ENCODE data around the gene HTT. TPM values are rescaled to one million over a fixed set of nuclear protein-coding genes. Genes with fewer than 3 reads are reported as not detected.

Gene HTT
- total RNA-seq, 1 donor from 2014 or later = 21.8 TPM

- no peak for DNase-seq (ENCODE audit: low read depth, low spot score)
These were observed 159.1 kb downstream of the HTT start for GRCh38 chr4:3233391-3234071.

- DNase-seq (ENCODE audit: low read depth, low spot score) = no peak
These were observed 159.9 kb downstream of the HTT start for GRCh38 chr4:3234171-3235029.

DNA sequence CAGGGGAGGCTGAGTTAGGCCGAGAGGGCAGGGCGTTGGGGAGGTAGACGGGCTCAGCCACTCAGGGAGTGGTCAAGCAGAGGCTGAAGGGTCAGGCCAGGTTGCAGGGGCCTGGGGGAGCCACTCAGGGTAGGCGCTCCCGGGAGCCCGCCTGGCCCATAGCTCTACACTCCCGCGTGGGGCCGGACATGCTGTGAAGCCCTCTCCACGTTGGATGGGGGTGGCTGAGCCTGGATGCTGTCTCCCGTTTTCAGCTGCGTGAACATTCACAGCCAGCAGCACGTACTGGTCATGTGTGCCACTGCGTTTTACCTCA lies 160.5 kb downstream of the HTT start:
- no peak for DNase-seq (ENCODE audit: low read depth, low spot score)

DNA sequence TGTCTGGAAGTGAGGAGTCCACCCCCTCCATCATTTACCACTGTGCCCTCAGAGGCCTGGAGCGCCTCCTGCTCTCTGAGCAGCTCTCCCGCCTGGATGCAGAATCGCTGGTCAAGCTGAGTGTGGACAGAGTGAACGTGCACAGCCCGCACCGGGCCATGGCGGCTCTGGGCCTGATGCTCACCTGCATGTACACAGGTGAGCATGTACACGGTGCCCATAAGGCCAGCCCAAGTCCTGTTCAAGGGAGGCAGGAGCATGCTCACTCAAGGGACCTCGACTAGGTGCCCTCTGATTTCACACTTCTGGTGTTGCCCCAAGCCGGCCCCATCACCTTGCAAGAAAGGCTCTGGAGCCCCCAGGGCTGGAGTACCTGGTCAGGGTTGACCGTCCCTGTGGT lies 161.1 kb downstream of the HTT start:
- DNase-seq (ENCODE audit: low read depth, low spot score) = no peak

- DNase-seq (ENCODE audit: low read depth, low spot score) = no peak
These were observed 161.9 kb downstream of the HTT start for GRCh38 chr4:3236326-3236878.

DNA sequence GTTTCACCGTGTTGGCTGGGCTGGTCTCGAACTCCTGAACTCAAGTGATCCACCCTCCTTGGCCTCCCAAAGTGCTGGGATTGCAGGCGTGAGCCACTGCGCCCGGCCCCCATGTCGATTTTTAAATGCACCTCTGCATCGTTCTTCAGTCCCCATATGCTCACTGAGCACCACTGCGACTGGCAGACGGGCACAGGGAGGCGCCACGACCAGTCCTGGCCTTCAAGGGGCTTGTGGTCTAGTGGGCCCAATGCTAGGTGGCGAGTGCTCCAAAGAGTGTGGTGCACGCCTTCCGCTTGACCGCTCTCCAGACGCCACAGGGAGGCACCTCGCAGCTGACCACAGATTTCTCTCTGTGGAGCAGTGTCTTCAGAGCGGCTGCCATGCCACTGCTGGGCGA lies 162.8 kb downstream of the HTT start:
- no peak for DNase-seq (ENCODE audit: low read depth, low spot score)

GRCh38 chr4:3237712-3238560 lies 163.5 kb downstream of the HTT start:
- DNase-seq (ENCODE audit: low read depth, low spot score) = no peak

GRCh38 chr4:3238721-3239120 lies 164.2 kb downstream of the HTT start:
- no peak for DNase-seq (ENCODE audit: low read depth, low spot score)

- DNase-seq (ENCODE audit: low read depth, low spot score) = no peak
These were observed 164.8 kb downstream of the HTT start for GRCh38 chr4:3239303-3239702.

DNA sequence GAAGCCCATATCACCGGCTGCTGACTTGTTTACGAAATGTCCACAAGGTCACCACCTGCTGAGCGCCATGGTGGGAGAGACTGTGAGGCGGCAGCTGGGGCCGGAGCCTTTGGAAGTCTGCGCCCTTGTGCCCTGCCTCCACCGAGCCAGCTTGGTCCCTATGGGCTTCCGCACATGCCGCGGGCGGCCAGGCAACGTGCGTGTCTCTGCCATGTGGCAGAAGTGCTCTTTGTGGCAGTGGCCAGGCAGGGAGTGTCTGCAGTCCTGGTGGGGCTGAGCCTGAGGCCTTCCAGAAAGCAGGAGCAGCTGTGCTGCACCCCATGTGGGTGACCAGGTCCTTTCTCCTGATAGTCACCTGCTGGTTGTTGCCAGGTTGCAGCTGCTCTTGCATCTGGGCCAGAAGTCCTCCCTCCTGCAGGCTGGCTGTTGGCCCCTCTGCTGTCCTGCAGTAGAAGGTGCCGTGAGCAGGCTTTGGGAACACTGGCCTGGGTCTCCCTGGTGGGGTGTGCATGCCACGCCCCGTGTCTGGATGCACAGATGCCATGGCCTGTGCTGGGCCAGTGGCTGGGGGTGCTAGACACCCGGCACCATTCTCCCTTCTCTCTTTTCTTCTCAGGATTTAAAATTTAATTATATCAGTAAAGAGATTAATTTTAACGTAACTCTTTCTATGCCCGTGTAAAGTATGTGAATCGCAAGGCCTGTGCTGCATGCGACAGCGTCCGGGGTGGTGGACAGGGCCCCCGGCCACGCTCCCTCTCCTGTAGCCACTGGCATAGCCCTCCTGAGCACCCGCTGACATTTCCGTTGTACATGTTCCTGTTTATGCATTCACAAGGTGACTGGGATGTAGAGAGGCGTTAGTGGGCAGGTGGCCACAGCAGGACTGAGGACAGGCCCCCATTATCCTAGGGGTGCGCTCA lies 165.8 kb downstream of the HTT start:
- DNase-seq (ENCODE audit: low read depth, low spot score) = no peak

GRCh38 chr4:3240936-3241522 lies 166.5 kb downstream of the HTT start:
- DNase-seq (ENCODE audit: low read depth, low spot score) = no peak

DNA sequence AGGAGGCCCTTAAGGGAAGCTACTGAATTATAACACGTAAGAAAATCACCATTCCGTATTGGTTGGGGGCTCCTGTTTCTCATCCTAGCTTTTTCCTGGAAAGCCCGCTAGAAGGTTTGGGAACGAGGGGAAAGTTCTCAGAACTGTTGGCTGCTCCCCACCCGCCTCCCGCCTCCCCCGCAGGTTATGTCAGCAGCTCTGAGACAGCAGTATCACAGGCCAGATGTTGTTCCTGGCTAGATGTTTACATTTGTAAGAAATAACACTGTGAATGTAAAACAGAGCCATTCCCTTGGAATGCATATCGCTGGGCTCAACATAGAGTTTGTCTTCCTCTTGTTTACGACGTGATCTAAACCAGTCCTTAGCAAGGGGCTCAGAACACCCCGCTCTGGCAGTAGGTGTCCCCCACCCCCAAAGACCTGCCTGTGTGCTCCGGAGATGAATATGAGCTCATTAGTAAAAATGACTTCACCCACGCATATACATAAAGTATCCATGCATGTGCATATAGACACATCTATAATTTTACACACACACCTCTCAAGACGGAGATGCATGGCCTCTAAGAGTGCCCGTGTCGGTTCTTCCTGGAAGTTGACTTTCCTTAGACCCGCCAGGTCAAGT lies 167.5 kb downstream of the HTT start:
- DNase-seq (ENCODE audit: low read depth, low spot score) = no peak

DNA sequence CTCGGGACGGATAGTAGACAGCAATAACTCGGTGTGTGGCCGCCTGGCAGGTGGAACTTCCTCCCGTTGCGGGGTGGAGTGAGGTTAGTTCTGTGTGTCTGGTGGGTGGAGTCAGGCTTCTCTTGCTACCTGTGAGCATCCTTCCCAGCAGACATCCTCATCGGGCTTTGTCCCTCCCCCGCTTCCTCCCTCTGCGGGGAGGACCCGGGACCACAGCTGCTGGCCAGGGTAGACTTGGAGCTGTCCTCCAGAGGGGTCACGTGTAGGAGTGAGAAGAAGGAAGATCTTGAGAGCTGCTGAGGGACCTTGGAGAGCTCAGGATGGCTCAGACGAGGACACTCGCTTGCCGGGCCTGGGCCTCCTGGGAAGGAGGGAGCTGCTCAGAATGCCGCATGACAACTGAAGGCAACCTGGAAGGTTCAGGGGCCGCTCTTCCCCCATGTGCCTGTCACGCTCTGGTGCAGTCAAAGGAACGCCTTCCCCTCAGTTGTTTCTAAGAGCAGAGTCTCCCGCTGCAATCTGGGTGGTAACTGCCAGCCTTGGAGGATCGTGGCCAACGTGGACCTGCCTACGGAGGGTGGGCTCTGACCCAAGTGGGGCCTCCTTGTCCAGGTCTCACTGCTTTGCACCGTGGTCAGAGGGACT lies 168.8 kb downstream of the HTT start:
- no peak for DNase-seq (ENCODE audit: low read depth, low spot score)

DNA sequence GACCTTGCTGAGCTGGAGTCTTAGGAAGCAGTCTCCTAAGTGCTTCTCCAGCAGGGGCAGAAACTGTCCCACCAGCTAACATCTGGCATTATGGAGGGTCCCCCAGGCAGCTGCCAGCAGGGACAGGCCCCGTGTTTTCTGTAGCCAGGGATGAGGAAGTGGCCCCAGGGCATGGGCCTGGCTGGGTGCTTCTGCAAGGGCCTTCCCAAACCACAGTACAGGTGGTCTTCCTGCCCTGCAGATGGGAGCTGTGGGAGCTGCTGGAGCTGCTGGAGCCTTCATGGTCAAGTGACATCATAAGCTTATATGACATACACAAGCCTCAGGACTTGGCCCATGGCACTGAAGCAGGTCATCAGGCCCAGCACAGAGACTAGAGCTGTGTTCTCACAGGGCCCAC lies 169.5 kb downstream of the HTT start:
- DNase-seq (ENCODE audit: low read depth, low spot score) = no peak

DNA sequence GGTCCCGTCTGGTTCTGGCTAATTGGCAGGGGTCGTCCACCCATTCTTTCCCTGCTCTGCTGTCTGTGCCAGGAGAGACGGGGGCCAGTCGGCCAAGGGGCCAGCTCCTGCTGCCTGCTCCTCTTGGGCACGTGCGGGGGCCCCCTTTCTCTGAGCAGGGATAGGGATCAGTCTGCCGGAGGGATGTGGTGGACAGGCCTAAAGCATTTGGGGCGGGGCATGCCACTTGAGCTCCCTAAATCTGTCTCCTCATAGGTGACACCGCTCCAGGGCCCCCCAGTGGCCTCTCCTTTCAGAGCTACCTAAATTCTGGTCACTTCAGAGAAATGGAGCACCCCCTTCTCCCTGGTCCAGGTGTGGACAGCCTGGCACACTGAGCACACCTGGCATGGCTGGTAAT lies 170.3 kb downstream of the HTT start:
- no peak for DNase-seq (ENCODE audit: low read depth, low spot score)

GRCh38 chr4:3245676-3246075 lies 171.2 kb downstream of the HTT start:
- no peak for DNase-seq (ENCODE audit: low read depth, low spot score)

DNA sequence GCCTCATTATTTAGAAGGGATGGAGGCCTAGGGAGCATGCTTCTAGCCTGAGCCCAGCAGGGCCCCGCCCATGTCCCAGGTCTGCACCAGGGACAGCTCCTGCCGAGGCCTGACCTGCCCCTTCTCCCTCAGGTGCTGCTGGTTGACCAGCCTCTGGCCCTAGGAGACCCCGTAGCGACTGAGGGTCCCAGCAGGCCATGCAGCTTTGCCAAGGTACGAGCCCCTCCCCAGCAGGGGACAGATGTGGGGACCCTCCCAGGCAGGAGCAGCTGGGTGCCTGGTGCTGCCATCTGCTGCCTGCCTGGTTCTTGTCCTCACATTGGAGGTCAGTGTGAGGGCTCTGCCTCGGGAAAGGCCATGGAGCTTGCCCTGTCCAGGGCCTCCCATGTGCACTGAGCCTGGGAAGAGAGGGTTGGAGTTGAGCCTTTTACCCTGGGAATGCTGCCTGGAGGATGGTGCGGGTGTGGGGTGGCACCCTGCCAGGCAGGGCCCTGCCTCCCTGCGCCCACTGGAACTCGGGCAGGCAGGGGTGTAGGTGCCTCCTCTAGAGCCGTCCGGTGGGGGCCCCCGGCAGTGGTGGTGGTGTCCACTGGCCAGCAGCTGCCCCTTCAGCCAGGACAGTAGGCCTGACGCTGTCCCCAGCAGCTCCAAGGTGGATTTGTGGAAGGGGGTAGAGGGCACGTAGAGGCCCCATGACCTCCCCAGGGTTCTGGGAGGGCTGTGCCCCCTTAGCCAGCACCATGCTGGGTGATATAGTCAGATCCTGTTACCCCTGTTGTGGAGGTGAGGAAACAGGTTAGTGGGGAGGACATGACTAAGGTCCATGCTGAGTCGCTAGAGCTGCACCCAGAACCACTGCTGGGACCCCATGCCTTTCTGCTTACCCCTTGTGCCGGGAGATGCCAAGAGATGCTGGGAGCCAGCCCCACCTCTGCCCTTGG lies 172.2 kb downstream of the HTT start:
- no peak for DNase-seq (ENCODE audit: low read depth, low spot score)
